Cortex of kidney (tissue), 1 donor: Measurements from ENCODE around the gene P4HB.

Experiments
- DNase-seq: peaks from one replicate; lab custom pipeline; 2025; lab: John Stamatoyannopoulos, UW

P4HB gene

DNA sequence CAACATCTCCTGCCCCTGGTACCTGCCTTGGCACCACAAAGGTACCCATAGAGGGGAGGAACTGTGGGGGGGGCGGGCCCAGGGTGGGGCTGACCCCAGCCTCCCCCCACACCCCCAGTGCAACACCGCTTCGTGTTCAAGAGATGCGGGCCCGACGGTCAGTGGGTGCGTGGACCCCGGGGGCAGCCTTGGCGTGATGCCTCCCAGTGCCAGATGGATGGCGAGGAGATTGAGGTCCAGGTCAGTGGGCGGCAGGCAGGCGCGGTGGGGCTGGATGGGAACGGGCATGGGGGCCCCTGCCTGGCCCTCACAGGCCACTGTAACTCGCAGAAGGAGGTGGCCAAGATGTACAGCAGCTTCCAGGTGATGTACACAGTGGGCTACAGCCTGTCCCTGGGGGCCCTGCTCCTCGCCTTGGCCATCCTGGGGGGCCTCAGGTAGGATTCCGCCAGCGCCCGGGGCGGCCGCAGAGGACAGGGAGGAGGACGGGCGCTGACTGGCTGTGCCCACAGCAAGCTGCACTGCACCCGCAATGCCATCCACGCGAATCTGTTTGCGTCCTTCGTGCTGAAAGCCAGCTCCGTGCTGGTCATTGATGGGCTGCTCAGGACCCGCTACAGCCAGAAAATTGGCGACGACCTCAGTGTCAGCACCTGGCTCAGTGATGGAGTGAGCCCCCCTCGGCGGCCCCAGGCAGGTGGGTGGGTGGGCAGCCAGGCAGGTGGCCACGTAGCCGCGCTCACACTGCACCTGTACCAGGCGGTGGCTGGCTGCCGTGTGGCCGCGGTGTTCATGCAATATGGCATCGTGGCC lies 49.2 kb downstream of the P4HB start:
- DNase-seq = no peak

- DNase-seq = no peak
These were observed 49.9 kb downstream of the P4HB start for GRCh38 chr17:81810476-81810875.

DNA sequence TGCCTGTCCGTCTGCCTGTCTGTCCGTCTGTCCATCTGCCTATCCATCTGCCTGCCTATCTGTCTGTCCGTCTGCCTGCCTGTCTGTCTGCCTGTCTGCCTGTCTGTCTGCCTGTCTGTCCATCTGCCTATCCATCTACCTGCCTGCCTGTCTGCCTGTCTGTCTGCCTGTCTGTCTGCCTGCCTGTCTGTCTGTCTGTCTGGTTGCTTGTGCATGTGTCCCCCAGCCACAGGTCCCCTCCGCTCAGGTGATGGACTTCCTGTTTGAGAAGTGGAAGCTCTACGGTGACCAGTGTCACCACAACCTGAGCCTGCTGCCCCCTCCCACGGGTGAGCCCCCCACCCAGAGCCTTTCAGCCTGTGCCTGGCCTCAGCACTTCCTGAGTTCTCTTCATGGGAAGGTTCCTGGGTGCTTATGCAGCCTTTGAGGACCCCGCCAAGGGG lies 50.8 kb downstream of the P4HB start:
- no peak for DNase-seq

DNA sequence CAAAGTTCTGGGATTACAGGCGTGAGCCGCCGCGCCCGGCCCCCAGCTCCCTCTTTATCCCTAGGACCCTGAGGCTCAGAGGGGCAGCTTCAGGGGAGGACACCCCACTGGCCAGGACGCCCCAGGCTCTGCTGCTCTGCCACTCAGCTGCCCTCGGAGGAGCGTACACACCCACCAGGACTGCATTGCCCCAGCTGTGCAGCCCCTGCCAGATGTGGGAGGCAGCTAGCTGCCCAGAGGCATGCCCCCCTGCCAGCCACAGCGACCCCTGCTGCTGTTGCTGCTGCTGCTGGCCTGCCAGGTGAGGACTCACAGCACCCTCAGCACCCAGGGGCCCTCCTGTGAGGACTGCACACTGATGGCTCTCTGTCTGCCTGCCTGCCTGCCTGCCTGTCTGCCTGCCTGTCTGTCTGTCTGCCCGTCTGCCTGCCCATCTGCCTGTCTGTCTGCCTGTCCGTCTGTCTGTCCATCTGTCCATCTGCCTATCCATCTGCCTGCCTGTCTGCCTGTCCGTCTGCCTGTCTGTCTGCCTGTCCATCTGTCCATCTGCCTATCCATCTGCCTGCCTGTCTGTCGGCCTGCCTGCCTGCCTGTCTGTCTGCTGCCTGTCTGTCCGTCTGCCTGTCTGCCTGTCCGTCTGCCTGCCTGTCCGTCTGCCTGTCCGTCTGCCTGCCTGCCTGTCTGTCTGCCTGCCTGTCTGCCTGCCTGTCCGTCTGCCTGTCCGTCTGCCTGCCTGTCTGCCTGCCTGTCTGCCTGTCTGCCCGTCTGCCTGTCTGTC lies 51.4 kb downstream of the P4HB start:
- no peak for DNase-seq

GRCh38 chr17:81807839-81808238 lies 52.5 kb downstream of the P4HB start:
- DNase-seq = no peak

DNA sequence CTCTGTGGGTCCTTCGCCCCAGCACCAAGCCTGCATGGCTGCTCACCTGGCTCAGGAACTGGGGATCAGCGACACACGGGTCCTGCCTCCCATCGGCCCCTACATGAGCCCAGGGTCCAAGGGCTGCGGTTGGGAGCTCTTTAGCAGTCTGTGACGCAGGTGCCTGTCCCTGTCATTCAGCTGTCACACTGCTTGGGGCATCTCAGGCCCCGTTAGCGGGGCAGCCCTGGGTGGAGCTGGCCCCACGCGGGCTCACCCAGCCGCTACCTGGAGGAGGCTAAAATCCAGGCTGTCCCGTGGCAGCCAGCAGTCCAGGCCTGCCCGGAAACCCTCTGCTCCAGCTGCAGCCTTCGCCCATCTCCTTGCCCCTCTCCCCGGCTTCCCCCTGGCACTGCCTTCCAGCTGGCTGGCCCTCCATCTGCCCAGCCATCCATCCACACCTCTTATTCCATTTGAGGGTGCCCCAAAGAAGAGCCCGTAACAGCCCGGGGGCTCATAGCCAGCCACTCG lies 53.1 kb downstream of the P4HB start:
- DNase-seq = no peak

DNA sequence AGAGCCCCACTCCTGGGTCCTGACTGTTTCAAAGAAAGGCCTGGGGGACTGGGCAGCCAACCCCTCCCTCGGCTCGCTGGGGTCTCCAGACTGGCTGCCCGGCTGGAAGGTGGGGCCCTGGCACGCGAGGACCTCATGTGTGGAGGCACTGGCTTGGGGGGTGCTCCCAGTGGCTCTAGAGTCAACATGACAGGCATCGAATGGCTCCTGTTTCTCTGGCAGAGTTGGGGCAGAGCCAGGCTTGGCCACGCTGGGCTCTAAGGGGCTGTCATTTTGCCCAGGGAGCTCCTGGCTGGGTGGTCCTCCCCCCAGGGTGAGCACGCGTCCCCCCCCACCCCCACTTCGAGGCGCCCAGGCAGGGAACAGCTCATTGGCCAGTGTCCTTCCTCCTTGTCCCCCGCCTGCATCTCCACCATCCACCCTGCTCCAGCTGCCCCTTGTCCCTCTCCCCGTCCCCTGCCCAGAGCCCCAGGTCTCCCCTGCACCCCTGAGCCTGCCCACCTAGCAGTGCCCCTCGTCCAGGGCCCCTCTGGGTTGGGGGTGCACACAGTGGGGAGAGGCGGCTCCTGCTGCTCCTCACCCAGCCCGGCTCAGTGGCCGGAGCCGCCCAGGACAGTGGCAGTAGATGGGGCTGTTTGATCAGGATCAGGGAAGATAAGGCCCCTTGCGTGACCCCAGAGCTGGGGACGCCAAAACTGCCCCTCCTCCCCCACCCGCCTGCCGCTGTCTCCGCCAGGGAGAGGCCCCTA lies 53.7 kb downstream of the P4HB start:
- no peak for DNase-seq

DNA sequence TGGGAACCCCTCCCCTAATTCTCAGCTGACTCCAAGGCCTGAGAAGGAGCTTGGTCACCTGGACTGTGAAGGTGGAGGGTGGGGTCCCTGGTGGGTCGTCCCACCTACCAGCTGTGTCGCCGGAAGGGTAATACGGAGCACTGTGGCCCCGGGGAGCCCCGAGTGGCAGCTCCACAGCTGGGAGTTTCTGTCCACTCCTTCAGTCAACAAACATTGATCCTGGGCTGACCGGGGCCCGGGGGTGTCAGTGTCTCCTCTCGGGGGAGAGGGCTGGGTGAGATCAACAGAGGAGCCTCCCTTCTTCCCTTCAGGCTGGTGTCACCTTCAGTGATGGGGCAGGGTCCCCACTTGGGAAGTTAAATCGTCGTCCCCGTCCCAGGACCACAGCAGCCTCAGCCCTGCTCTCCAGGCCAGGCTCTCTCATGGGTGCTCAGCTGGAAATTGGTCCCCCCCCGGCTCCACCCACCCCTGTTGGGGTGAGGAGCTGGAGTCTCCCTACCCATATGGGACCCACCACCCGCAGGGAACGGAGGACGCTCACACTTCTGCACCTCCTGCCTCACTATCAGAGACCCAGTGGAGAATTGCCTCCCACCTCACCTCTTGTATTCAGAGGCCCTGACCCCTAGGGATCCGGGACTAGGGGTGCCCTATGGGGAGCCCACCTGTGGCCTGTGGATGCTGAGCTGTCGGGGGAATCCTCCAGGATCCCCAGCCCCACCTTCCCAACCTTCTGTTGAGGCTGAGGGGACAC lies 54.5 kb downstream of the P4HB start:
- DNase-seq = no peak

DNA sequence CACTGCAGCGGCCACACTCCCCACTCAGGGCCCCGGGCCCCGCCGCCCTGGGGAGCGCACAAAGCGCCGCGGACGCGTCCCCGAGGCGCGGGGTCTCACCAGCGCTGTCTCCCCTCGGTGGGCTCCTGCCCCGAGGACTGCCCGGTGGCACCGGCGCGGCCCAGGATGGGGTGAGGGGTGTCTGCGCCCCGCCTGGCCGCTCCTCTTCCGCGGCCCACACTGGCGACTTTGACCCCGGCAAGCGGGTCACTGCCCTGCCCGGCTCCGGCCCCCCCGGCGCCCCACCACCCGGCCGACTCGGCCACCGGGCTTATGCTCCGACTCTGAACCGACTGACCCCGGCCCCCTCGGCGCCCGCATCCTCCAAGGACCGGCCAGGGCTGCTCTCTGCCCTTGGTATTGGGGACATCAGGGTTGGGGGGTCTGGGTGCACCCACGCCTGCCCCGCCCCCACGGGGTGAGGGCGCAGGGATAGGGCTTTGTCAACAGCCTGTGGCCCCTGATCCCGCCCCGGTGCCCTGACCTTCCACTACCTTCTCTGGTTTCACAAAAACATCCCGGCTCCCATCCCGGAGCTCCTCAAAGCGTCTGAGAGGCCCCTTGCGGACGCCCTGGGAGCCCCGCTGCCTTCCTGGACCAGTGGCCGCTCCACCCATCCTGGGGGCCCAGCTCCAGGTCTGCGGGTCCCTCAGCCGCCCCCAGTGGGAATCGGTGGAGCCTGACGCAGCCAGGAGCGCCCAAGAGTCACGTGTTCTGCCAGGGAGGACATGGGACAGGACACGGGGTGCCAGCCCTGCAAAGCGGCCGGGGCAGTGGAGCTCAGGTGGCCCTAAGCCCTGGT lies 55.6 kb downstream of the P4HB start:
- DNase-seq = no peak

- DNase-seq = no peak
These were observed 56.4 kb downstream of the P4HB start, which contains the start of gene GCGR for GRCh38 chr17:81803728-81804558. Gene GCGR (plus strand): TSS chr17:81804150. CDS start chr17:81809019, 4,869 bp downstream.

GRCh38 chr17:81802856-81803643 lies 57.3 kb downstream of the P4HB start:
- DNase-seq = no peak

GRCh38 chr17:81802048-81802758 lies 58.1 kb downstream of the P4HB start:
- no peak for DNase-seq

DNA sequence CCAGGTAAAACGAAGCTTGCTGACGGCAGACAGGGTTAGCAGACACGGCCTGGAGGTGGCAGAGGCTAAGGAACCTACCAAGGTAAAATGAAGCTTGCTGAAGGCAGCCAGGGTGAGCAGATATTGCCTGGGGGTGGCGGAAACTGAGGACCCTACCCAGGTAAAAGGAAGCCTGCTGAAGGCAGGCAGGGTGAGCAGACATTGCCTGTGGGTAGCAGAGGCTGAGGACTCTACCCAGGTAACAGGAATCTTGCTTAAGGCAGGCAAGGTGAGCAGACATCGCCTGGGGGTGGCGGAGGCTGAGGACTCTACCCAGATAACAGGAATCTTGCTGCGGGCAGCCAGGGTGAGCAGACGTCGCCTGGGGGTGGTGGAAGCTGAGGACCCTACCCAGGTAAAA lies 59.0 kb downstream of the P4HB start:
- no peak for DNase-seq

GRCh38 chr17:81794509-81794908 lies 65.8 kb downstream of the P4HB start:
- no peak for DNase-seq

GRCh38 chr17:81794074-81794476 lies 66.3 kb downstream of the P4HB start:
- DNase-seq = no peak
